Glomerular visceral epithelial cell (primary cell): Measurements from ENCODE around the gene MFSD12.

Experiments used
- DNase-seq: peaks from one replicate; pipeline ENCODE4 v3.0.0-alpha.2; 2016; ENCODE audit errors: extremely low spot score

The MFSD12 gene

GRCh38 chr19:3555653-3556422, 1.5 kb downstream of the MFSD12 start:
- DNase-seq, result no peak

- DNase-seq, result peak; percentile 72
Observed at GRCh38 chr19:3554254-3555083, 2.9 kb downstream of the MFSD12 start.

- no peak for DNase-seq
Observed at GRCh38 chr19:3551792-3552095, 5.6 kb downstream of the MFSD12 start.

GRCh38 chr19:3550947-3551791, 6.2 kb downstream of the MFSD12 start:
- no peak for DNase-seq

- no peak for DNase-seq
Observed at GRCh38 chr19:3549816-3550215, 7.6 kb downstream of the MFSD12 start.

- no peak for DNase-seq
Observed at GRCh38 chr19:3548606-3549005, 8.8 kb downstream of the MFSD12 start.

- DNase-seq, result no peak
Observed at GRCh38 chr19:3547767-3548282, 9.6 kb downstream of the MFSD12 start.

- no peak for DNase-seq
Observed at GRCh38 chr19:3547301-3547731, 10.1 kb downstream of the MFSD12 start.

GRCh38 chr19:3546119-3546518, 11.3 kb downstream of the MFSD12 start:
- DNase-seq, result no peak

GRCh38 chr19:3545669-3546034, 11.7 kb downstream of the MFSD12 start:
- no peak for DNase-seq

- peak; percentile 72 for DNase-seq
Observed at GRCh38 chr19:3544742-3545668, 12.4 kb downstream of the MFSD12 start.

- no peak for DNase-seq
Observed at GRCh38 chr19:3544058-3544376, 13.4 kb downstream of the MFSD12 start.

- DNase-seq, result no peak
Observed at GRCh38 chr19:3543150-3544057, 14.0 kb downstream of the MFSD12 start.

- DNase-seq, result no peak
Observed at GRCh38 chr19:3539756-3540118, 17.6 kb downstream of the MFSD12 start.

GRCh38 chr19:3538965-3539755, 18.2 kb downstream of the MFSD12 start, which contains the start of gene TEKTIP1:
Gene TEKTIP1 (plus strand): TSS chr19:3539174. CDS start chr19:3539178, 4 bp downstream.
- DNase-seq, result no peak

- no peak for DNase-seq
Observed at GRCh38 chr19:3538258-3538929, 19.0 kb downstream of the MFSD12 start.

- DNase-seq, result no peak
Observed at GRCh38 chr19:3537438-3538240, 19.7 kb downstream of the MFSD12 start.

- DNase-seq, result no peak
Observed at GRCh38 chr19:3537101-3537437, 20.3 kb downstream of the MFSD12 start.
